Measurements from ENCODE around the gene GNPTG. TPM values are rescaled to one million over a fixed set of nuclear protein-coding genes. Genes with fewer than 3 reads are reported as not detected.

Gene GNPTG
- total RNA-seq, 1 donor from 2014 or later, result 11.8 TPM

GRCh38 chr16:1308036-1308976 is 43.4 kb upstream of the GNPTG start:
- Mint-ChIP-seq H3K27ac (peak overlapping the region; percentile 47), H3K27me3 (ENCODE audit: insufficient read depth, low read depth) (peaks cover 8% of the 10 kb centered on the region), H3K4me3 (peak overlapping the region; percentile 90), H3K4me1 (peaks cover 20% of the 10 kb centered on the region), H3K9me3 (no peaks in the 10 kb centered on the region), H3K36me3 (peaks cover 11% of the 10 kb centered on the region)
- Histone ChIP-seq H3K27ac (peak overlapping the region; percentile 100), H3K27me3 (no peaks in the 10 kb centered on the region), H3K9me3 (ENCODE audit: low read depth) (no peaks in the 10 kb centered on the region), H3K79me2 (ENCODE audit: low read depth) (peaks cover 35% of the 10 kb centered on the region), H3K4me2 (peak overlapping the region; percentile 70), H3K36me3 (no peaks in the 10 kb centered on the region), H3K4me3 (peak overlapping the region; percentile 79), H2AFZ (replicated peaks) (no peak overlapping the region), H3K9ac (peak overlapping the region; percentile 100), H3K4me1 (peaks cover 11% of the 10 kb centered on the region), H4K20me1 (ENCODE audit: low read depth) (peaks cover 34% of the 10 kb centered on the region), H3F3A (ENCODE audit: low read depth) (peaks cover 8% of the 10 kb centered on the region)
- TF ChIP-seq EZH2 (IDR thresholded peaks at IDR 0.05), result no peak
- TF ChIP-seq, protein P1, sequence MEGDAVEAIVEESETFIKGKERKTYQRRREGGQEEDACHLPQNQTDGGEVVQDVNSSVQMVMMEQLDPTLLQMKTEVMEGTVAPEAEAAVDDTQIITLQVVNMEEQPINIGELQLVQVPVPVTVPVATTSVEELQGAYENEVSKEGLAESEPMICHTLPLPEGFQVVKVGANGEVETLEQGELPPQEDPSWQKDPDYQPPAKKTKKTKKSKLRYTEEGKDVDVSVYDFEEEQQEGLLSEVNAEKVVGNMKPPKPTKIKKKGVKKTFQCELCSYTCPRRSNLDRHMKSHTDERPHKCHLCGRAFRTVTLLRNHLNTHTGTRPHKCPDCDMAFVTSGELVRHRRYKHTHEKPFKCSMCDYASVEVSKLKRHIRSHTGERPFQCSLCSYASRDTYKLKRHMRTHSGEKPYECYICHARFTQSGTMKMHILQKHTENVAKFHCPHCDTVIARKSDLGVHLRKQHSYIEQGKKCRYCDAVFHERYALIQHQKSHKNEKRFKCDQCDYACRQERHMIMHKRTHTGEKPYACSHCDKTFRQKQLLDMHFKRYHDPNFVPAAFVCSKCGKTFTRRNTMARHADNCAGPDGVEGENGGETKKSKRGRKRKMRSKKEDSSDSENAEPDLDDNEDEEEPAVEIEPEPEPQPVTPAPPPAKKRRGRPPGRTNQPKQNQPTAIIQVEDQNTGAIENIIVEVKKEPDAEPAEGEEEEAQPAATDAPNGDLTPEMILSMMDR (IDR thresholded peaks at IDR 0.05), result no peak
- TF ChIP-seq EZH2phosphoT487 (IDR thresholded peaks at IDR 0.05), result no peak
- no peak for DNase-seq (ENCODE audit: low spot score)

- peak within 1 kb of the TSS; percentile 98 for H3K4me3 Mint-ChIP-seq
- peak within 1 kb of the TSS; percentile 100 for H3K4me3 ChIP-seq
- no peaks in the 10 kb centered on the region for H3K9me3 ChIP-seq (ENCODE audit: low read depth)
- H3K4me1 ChIP-seq, result peaks cover 11% of the 10 kb centered on the region
- peaks cover 18% of the 10 kb centered on the region for H3K4me1 Mint-ChIP-seq
- DNase-seq (ENCODE audit: low spot score), result peak; percentile 97
- peaks cover 6% of the 10 kb centered on the region for H3K27me3 Mint-ChIP-seq (ENCODE audit: insufficient read depth, low read depth)
- H3K36me3 ChIP-seq, result no peaks in the 10 kb centered on the region
- TF ChIP-seq, protein P1 (IDR thresholded peaks at IDR 0.05), result no peak
- TF ChIP-seq EZH2phosphoT487 (IDR thresholded peaks at IDR 0.05) (no peak), EZH2 (IDR thresholded peaks at IDR 0.05) (no peak)
- H3K27me3 ChIP-seq, result no peaks in the 10 kb centered on the region
- H4K20me1 ChIP-seq (ENCODE audit: low read depth), result peaks cover 44% of the 10 kb centered on the region
- H3K27ac Mint-ChIP-seq, result peak within 1 kb of the TSS; percentile 100
- H3F3A ChIP-seq (ENCODE audit: low read depth), result peaks cover 8% of the 10 kb centered on the region
- peak within 1 kb of the TSS; percentile 100 for H3K9ac ChIP-seq
- H3K36me3 Mint-ChIP-seq, result peaks cover 13% of the 10 kb centered on the region
- H3K9me3 Mint-ChIP-seq, result no peaks in the 10 kb centered on the region
- peak within 1 kb of the TSS; percentile 100 for H3K4me2 ChIP-seq
- H2AFZ ChIP-seq (replicated peaks), result peak within 1 kb of the TSS; percentile 100
- H3K27ac ChIP-seq, result peak within 1 kb of the TSS; percentile 100
- H3K79me2 ChIP-seq (ENCODE audit: low read depth), result peaks cover 45% of the 10 kb centered on the region
These were observed 42.5 kb upstream of the GNPTG start, which contains the start of gene UBE2I for GRCh38 chr16:1308977-1309885. TSS of gene UBE2I (plus strand) at chr16:1309636. CDS start at chr16:1314031, 4,395 bp downstream.

- Histone ChIP-seq H2AFZ (replicated peaks) (no peak overlapping the region), H3K36me3 (no peaks in the 10 kb centered on the region), H3K79me2 (ENCODE audit: low read depth) (peaks cover 54% of the 10 kb centered on the region), H3K27ac (no peak overlapping the region), H3K9ac (peak overlapping the region; percentile 100), H3K4me3 (peak overlapping the region; percentile 100), H3K9me3 (ENCODE audit: low read depth) (no peaks in the 10 kb centered on the region), H3K27me3 (no peaks in the 10 kb centered on the region), H3K4me1 (peaks cover 11% of the 10 kb centered on the region), H3F3A (ENCODE audit: low read depth) (peaks cover 8% of the 10 kb centered on the region), H4K20me1 (ENCODE audit: low read depth) (peaks cover 53% of the 10 kb centered on the region), H3K4me2 (peak overlapping the region; percentile 100)
- TF ChIP-seq, protein P1 (IDR thresholded peaks at IDR 0.05), result no peak
- H3K4me3 Mint-ChIP-seq, result peak overlapping the region; percentile 98
- H3K9me3 Mint-ChIP-seq, result no peaks in the 10 kb centered on the region
- H3K27ac Mint-ChIP-seq, result peak overlapping the region; percentile 99
- peaks cover 13% of the 10 kb centered on the region for H3K36me3 Mint-ChIP-seq
- DNase-seq (ENCODE audit: low spot score), result no peak
- H3K4me1 Mint-ChIP-seq, result peaks cover 18% of the 10 kb centered on the region
- peaks cover 6% of the 10 kb centered on the region for H3K27me3 Mint-ChIP-seq (ENCODE audit: insufficient read depth, low read depth)
These were observed 41.6 kb upstream of the GNPTG start for GRCh38 chr16:1309888-1310831.
